HCT116 (cell line): ENCODE data around the gene PKP3.

Source experiments
- EGR1 ChIP-seq: IDR thresholded peaks from 2 replicates; pipeline ENCODE4 v1.6.1; 2012; ENCODE audit warnings: low read depth
- POLR2A ChIP-seq: IDR thresholded peaks from 2 replicates; pipeline ENCODE4 v1.7.0; 2011; ENCODE audit warnings: borderline replicate concordance; ENCODE audit not compliant: insufficient read depth, insufficient read length; ENCODE audit errors: extremely low read depth
- POLR2AphosphoS5 ChIP-seq: IDR thresholded peaks from 2 replicates; pipeline ENCODE4 v1.6.1; 2011; ENCODE audit warnings: mild to moderate bottlenecking, low read depth, low read length, moderate library complexity
- SP1 ChIP-seq: IDR thresholded peaks from 2 replicates; pipeline ENCODE4 v1.6.1; 2012; ENCODE audit warnings: low read depth
- TF ChIP-seq, protein P1 (sequence below), 3 experiments: fragments of 200-600 bp in 1 of 3; sonication (generic) in 1 of 3; IDR thresholded peaks in 2 of 3; conservative IDR thresholded peaks in 1 of 3; 2 replicates each; pipeline ENCODE4 v1.5.1; 2012 to 2017; ENCODE audit warnings: low read depth in 2 of 3, low read length in 2 of 3, antibody characterized with exemption in 1 of 3, borderline replicate concordance in 1 of 3, control low read depth in 1 of 3, mild to moderate bottlenecking in 1 of 3, mixed read lengths in 1 of 3, mixed run types in 1 of 3, moderate library complexity in 1 of 3; ENCODE audit not compliant: insufficient read depth in 1 of 3

DNA sequence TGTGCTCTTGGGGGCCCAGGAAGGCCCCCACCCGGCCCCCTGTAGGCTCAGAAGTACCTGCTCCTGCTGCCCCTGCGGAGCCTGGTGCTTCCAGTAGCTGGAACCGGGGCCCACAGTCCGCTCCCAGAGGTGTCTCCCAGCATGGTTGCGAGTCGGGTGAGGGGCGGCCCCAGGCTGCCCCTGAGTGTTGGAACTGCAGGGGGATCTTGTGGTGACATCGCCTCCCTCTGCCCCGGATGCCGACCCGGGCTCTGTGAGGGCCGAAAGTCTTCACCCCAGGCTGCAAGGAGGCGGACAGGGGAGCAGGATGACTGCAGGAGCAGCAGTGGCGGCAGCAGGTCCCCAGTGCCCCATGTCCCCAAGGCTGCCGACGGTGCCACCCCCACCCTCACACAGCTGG, 9.5 kb upstream of the PKP3 start:
- no peak for TF ChIP-seq POLR2A
- TF ChIP-seq EGR1 = no peak
- no peak for TF ChIP-seq SP1
- TF ChIP-seq, protein P1, sequence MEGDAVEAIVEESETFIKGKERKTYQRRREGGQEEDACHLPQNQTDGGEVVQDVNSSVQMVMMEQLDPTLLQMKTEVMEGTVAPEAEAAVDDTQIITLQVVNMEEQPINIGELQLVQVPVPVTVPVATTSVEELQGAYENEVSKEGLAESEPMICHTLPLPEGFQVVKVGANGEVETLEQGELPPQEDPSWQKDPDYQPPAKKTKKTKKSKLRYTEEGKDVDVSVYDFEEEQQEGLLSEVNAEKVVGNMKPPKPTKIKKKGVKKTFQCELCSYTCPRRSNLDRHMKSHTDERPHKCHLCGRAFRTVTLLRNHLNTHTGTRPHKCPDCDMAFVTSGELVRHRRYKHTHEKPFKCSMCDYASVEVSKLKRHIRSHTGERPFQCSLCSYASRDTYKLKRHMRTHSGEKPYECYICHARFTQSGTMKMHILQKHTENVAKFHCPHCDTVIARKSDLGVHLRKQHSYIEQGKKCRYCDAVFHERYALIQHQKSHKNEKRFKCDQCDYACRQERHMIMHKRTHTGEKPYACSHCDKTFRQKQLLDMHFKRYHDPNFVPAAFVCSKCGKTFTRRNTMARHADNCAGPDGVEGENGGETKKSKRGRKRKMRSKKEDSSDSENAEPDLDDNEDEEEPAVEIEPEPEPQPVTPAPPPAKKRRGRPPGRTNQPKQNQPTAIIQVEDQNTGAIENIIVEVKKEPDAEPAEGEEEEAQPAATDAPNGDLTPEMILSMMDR (IDR thresholded peaks at IDR 0.05 in 2 of 3, conservative IDR thresholded peaks at IDR 0.05 in 1 of 3; ENCODE audit: borderline replicate concordance in 1 of 3, insufficient read depth in 1 of 3, low read depth in 2 of 3, low read length in 2 of 3) = no peak
- no peak for TF ChIP-seq POLR2AphosphoS5
